Activated CD4-positive, alpha-beta T cell treated with anti-CD3 and anti-CD28 coated beads, Interleukin-2, amount 50 U/mL, for 4 hours (primary cell): ENCODE results near the gene SCN8A.
"Not testable (repeated sequence)": the region's sequence is repeated elsewhere in the genome, so short reads cannot be mapped to it uniquely, and the experiment has no call there.

Experiments used
- DNase-seq, 2 experiments: peaks; one replicate each; pipeline ENCODE4 v3.0.0-alpha.2; 2020

SCN8A gene

GRCh38 chr12:51774933-51775332 lies 183.9 kb downstream of the SCN8A start:
- DNase-seq: no peak

GRCh38 chr12:51777457-51777856 lies 186.4 kb downstream of the SCN8A start:
- DNase-seq: no peak

GRCh38 chr12:51777973-51778372 lies 186.9 kb downstream of the SCN8A start:
- DNase-seq: no peak

GRCh38 chr12:51779876-51780275 lies 188.8 kb downstream of the SCN8A start:
- no peak for DNase-seq

GRCh38 chr12:51784688-51785087 lies 193.7 kb downstream of the SCN8A start:
- DNase-seq: no peak

GRCh38 chr12:51785906-51786305 lies 194.9 kb downstream of the SCN8A start:
- no peak for DNase-seq

GRCh38 chr12:51788876-51789275 lies 197.8 kb downstream of the SCN8A start:
- no peak for DNase-seq

GRCh38 chr12:51792417-51792816 lies 201.4 kb downstream of the SCN8A start:
- DNase-seq: no peak

GRCh38 chr12:51793201-51793600 lies 202.2 kb downstream of the SCN8A start:
- no peak for DNase-seq

- DNase-seq: no peak
Measured at GRCh38 chr12:51797301-51797700, 206.3 kb downstream of the SCN8A start.

GRCh38 chr12:51798051-51798450 lies 207.0 kb downstream of the SCN8A start:
- DNase-seq: not testable (repeated sequence)

GRCh38 chr12:51798501-51798900 lies 207.5 kb downstream of the SCN8A start:
- DNase-seq: no peak

- DNase-seq: no peak
Measured at GRCh38 chr12:51801027-51801426, 210.0 kb downstream of the SCN8A start.

- DNase-seq: no peak
Measured at GRCh38 chr12:51806896-51807295, 215.9 kb downstream of the SCN8A start.

GRCh38 chr12:51809193-51809592 lies 218.2 kb downstream of the SCN8A start:
- DNase-seq: no peak

- no peak for DNase-seq
Measured at GRCh38 chr12:51811203-51812202, 220.5 kb downstream of the SCN8A start.

GRCh38 chr12:51812871-51813270 lies 221.8 kb downstream of the SCN8A start:
- DNase-seq: no peak

- DNase-seq: no peak
Measured at GRCh38 chr12:51813931-51814310, 222.9 kb downstream of the SCN8A start.

GRCh38 chr12:51814311-51815088 lies 223.5 kb downstream of the SCN8A start:
- DNase-seq: peak; percentile 44 to 48

- DNase-seq: no peak
Measured at GRCh38 chr12:51815571-51815970, 224.5 kb downstream of the SCN8A start.

GRCh38 chr12:51817027-51817953 lies 226.3 kb downstream of the SCN8A start:
- no peak for DNase-seq

GRCh38 chr12:51818086-51818485 lies 227.1 kb downstream of the SCN8A start:
- no peak for DNase-seq
